AG08396 (cell line): ENCODE measurements around the gene CLASP1.
"Not testable (repeated sequence)": the region's sequence is repeated elsewhere in the genome, so short reads cannot be mapped to it uniquely, and the experiment has no call there.

Experiments used
- DNase-seq: peaks from one replicate; pipeline ENCODE4 v3.0.0; 2012; ENCODE audit warnings: low spot score, mixed read lengths

The CLASP1 gene

DNA sequence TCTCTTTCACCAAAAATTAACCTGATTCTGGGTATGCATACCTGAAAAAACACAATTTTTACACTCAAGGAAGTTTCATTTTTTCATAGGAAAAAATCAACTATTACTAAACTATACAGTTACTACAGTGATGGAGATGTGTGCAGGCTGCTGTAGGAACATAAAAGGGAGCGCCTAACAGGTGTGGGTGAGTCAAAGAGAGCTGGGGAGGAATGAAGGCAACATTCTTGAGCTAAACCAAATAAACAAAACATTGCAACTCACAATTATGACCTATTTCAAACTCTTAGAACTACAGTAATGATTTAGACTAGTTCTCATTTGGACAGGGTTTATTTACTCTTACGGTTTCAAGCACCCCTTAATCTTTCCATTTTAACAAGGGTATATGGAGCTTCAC, 13.4 kb upstream of the CLASP1 start:
- no peak for DNase-seq

DNA sequence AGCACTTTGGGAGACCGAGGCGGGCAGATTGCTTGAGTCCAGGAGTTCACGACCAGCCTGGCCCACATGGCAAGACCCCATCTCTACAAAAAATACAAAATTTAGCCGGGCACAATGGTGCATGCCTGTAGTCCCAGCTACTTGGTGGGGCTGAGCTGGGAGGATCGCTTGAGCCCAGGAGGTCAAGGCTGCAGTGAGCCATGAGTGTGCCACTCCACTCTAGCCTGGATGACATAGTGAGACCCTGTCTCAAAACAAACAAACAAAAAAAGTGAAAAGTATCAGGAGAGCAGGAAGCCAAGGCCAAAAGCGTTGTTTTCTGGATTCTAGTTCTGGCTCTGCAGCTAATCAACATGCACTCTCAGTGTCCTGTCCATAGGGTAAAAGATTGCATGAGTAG, 10.7 kb upstream of the CLASP1 start:
- DNase-seq = no peak

DNA sequence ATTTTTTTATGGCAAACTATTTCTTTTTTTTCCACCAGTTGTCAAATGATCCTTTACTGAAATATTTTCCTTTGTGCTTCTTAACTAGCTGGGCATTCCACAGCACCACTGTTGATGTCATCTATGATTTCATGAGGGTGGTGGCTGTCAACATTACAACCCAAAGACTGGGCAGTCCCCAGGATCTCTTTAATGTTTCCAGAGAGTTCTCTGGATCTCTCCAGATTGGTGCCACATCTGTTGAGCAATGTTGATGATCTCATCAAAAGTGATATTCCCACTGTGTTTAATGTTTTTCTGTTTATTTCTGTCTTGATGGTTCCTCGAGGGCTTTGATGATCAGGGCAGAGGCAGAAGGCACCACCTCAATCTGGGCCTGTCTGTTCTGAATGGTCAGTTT, 9.1 kb upstream of the CLASP1 start:
- not testable (repeated sequence) for DNase-seq

DNA sequence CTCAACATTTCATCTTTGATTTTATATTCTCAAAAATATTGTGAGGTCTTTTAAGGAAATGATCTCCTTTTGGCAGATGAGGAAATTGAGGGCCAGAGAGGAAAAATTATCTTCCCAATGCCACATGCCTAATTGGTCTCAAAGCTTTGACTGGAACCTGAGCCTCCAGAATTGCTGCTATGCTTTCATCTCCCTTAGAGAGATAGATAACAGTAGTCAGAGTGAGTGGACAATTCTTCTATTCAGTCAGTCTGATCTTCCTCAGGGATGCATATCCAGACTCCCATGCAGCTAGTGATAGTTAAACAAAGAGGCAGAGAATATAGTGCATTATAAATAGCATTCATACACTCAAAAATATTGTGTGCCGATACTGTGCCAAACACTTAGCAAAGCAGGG, 3.8 kb upstream of the CLASP1 start:
- no peak for DNase-seq

DNA sequence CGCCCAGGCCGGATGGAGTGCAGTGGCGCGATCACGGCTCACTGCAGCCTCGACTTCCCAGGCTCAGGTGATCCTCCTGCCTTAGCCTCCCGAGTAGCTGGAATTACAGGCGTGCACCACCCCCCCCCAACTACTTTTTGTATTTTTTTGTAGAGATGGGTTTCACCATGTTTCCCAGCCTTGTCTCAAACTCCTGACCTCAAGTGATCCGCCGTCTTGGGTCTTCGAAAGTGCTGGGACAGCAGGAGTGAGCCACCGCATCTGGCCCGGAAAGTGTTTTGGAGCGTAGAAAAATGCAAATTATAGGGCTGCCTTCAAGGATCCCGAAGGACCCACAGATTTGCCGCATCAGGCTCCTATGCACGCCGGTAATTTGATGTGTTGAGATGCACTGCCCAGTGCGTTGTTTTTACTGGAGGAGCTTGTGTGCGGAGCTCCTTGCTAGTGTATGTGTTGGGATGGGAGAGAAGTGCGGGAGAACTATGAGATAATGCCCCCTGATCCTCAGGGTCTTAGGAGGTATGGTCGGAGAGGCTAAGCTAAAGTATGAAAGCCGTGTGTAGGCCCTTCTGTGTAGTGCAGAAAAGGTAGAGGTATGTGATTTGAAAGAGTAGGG, 1.2 kb upstream of the CLASP1 start:
- peak; percentile 26 for DNase-seq

DNA sequence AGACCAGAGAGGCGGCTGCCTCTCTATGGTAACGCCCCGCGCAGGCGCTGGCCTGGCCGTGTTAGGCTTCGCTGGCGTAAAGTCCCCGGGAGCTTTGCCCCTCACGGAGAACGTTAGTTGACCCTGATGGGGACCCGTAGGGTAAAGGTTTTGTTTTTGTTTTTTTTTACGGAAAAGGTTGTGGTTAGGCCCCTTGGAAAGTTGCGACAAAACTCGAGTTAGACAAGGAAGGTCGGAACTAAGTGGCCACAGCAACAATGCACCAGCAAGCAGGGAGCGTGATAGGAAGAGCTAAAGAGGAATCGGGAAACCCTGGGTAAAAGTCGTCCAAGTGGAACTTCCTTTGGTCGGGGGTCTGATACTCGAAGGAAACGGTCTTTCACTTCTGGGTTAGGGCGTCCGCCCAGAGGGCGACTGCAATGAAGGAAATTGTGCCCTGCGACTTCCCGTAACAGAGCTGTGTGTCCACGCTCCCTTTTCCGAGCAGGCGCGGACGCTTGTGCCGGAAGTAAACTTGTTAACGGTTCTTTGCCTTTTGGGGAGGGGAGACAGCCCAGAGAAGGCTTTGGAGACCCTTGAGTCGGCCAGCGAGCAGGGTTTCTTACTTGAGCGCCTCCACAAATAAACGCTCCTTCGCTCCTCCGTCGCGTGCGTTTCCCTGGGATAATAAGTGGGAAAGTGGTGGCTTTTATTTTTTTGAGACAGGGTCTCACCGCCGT, 493 bp upstream of the CLASP1 start:
- DNase-seq = peak; percentile 76

DNA sequence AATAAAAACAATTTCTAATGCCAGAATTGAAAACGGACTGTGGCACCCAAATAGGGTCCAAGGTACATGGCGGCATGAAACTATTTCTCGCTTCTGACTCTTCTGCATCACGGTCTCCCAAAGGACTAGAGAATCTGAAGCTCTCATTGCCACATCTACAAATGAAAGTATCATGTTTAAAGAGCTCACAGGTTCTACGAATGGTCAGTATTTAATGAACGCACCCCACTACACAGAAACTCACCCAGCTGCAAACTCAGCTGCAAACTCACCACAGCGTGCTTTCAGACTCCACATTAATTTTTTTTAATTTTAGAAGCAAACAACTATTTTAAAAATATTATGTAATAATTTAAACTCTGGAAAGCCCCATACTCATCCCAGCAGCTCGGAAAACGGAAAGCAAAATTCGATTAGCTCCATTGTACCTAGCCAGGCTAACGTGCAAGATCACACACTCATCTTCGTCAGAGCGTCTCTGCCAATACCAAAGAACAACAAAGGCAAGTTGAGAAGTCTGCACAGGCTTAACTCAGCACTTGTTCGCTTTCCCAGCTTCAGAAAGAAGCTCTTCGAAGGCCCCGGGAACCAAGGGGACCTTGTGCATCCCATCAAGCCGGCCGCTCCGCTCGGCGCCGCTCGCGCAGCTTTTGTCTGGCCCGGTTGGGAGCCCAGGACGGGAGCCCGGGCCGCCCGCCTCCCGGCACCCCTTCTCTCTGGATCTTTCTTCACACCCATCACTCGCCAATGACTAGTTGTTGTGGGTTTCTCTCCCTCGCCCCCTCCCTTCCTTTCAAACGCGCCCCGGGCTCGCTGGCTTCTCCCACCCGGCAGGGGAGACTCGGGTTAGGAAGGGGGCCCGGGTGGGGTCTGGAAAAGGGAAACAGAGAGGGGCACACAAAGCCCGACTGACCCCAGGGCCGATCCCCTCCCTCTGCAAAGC, 785 bp downstream of the CLASP1 start:
- DNase-seq = peak; percentile 45

DNA sequence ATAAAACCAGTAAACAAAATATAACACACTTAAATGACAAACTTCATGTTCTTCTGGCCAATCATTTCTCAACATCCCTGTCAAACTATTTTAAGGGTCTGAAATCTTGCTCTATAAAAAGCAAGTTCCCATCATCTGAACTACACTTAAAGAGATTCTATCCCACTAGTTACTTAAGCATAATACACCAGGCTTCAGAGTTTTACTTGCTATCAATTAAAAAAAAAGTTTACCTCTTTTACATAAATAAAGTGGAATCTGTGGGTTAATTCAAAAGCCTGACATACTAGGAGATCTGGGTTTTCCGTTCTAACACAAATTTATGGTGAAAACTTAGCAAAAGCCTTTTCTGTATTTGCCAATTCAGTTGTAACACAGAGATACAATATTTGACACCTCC, 1.9 kb downstream of the CLASP1 start:
- no peak for DNase-seq

DNA sequence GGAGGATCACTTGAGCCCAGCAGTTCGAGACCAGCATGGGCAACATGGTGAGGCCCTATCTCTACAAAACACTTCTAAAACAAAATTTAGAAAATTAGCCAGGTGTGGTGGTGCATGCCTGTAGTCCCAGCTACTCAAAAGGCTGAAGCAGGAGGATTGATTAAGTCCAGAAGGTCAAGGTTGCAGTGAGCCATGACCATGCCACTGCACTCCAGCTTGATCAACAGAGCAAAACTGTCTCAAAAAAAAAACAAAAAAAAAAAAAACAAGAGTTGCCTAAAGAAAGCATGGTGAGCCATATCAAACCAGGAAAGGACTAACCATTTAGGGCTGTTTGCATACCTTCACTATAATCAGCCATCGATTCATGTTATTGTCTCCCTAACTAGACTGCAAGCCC, 4.5 kb downstream of the CLASP1 start:
- no peak for DNase-seq

DNA sequence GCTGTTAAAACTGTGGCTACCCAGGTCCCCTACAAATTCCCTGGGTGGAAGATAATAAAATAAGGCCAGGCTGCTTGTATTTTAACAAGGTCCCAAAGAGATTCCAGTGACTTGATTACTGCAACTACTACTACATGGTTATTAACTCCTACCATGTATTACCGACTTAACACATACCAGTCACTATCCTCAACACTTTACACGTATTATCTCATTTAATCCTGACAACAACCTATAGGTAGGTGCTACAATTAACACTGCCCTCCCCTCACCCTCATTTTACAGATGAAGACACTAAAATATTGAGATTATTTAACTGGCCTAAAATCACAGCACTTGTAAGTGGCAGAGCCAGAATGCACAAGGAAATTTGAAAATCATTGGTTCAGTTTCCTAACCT, 5.4 kb downstream of the CLASP1 start:
- no peak for DNase-seq

DNA sequence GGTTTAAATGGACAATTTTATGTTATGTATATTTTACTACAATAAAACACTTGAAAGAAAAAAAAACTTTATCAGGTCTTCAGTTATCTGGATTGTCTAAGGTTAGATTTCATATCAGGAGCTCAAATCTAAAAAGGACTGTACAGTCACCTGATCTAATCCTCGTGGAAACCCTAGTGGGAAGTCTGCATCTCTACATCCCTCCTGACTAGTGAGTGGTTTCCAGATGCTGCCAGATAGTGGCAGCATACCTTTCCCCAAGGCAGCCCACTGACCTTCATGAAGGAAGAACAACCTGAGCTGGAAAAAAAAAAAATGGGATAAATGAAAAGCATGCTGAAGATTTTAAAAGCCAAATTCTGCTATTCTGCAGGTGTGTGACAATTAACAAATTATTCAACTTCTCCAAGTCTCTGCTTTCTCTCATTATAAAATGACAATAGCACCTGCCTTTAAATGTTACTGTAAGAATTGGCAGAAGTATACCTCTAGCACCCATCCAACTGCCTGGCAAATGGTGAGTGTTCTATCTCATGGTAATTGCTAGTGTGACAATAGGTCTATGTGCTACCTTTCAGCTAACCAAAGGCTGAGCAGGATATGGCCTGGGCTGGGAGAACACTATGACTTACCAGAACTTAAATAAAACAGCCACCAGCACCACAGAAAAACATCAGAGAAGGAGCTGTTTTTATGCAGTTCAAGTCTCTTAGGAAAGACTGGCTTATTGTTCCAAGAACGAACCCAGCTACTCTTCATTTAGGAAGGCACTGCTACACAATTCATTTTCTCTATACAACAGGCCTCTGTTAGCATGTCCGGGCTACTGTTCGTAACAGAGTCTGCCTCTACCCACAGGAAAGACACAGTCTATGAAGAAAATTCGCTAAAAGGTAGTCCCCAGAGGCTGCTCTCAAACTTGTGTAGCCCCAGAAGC, 8.6 kb downstream of the CLASP1 start:
- DNase-seq = no peak

DNA sequence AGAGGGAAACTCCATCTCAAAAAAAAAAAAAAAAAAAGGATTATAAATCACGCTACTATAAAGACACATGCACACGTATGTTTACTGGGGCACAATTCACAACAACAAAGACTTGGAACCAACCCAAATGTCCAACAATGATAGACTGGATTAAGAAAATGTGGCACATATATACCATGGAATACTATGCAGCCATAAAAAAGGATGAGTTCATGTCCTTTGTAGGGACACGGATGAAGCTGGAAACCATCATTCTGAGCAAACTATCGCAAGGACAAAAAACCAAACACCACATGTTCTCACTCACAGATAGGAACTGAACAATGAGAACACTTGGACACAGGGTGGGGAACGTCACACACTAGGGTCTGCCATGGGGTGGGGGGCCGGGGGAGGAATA, 9.4 kb downstream of the CLASP1 start:
- not testable (repeated sequence) for DNase-seq

DNA sequence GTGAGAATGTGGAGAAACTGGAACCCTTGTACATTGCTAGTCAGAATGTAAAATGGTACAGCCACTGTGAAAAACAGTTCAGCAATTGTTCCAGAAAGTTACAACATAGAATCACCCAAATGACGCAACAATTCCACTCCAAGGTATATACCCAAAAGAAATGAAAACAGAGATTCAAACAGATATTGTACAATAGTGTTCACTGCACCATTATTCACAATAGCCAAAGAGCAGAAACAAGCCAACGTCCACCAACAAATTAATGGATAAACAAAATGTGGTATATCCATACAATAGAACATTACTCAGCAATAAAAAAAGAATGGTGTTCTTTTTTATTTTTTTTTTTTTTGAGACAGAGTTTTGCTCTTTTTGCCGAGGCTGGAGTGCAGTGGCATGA, 10.9 kb downstream of the CLASP1 start:
- no peak for DNase-seq

DNA sequence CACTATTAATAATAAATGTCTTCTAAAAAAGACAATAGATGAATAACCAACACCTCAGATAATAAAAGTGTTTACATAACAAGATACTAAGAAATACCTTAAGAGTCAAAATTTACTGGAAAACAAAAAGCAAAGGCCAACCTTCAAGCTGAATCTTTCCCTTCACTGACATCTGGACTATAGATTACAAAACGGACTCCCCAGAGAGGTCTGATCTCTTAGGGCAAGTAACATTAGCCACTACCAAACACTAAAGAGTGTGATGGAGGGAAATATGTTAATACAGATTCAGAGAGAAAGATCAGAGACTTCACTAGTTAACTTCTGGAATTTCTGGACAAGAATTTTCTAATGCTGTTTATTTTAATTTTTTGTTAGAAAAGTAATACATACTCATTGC, 13.9 kb downstream of the CLASP1 start:
- no peak for DNase-seq

DNA sequence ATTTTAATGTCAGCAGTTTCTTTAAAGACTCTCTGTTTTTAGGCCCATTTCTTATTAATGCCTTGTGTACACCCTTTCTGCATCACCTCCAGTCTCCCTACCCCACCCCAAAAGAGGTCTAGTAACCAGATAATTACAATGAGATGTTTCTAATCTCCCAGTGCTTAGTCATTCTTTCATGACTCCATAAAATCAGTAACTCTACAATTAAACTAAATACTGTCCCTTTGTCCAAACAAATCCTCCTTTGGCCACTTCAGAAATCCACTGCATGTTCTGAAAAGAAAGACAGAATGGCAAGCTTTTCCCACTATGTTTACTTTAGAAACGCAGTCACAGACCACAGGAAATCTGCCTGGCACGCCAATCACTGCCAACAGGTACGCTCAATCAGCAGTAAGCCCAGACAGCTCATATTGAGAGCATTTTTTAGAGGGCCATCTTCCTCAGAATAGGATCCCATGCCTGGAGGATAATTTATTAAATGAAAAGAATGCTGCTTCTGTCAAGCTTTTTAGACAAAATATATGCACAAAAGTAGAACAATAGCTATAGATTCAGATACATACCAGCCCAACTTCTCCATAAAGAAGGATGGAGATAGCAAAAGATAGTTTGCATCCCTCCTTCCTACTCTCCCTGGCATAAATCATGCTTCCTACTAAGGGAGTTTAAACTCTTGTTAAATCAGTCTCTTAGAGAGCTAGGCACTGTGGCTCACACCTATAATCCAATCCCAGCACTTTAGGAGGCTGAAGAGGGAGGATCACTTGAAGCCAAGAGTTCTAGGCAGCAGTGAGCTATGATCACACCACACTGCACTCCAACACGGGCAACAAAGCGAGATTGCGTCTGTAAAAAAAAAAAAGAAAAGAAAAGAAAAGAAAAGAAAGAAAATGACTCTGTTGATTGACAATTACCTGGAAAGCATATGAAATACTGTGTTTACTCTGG, 14.6 kb downstream of the CLASP1 start:
- peak; percentile 56 for DNase-seq

DNA sequence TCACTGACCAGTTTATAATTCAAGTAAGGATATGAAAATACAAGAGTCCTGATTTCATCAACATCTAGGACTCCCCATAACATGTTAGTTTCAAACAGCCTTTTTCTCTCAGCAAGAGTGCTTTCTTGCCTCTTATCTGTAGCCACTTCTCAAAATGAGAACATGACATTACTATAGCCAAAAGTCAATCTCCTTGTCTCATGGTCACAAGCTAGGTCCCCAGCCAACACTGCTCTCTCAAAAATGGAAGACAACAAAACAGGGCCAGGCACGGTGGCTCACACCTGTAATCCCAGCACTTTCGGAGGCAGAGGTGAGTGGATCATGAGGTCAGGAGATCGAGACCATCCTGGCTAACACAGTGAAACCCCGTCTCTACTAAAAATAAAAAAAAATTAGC, 15.8 kb downstream of the CLASP1 start:
- no peak for DNase-seq

DNA sequence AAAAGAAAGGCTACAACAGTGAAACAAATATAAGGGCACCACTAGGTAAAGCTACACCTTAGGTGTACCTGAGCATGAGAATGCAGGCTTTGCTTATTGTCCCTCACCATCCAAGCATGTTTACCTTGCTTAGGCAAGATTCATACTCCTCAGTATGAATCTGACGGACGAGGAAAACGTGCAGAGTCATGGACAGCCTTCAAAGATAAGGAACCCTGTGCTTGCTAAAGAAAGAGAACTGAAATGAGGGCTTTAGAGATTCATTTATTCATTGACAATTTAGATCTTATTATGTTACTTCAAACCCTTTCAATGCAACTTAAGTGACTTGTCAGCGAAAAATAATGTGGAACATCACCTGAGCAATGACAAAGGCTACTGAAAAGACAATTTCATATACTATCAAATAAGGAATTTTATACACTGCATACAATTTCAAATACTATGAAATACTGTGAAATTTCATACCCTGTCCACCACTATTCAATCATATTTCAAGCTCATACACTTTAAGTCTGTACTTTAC, 21.7 kb downstream of the CLASP1 start:
- DNase-seq = no peak

DNA sequence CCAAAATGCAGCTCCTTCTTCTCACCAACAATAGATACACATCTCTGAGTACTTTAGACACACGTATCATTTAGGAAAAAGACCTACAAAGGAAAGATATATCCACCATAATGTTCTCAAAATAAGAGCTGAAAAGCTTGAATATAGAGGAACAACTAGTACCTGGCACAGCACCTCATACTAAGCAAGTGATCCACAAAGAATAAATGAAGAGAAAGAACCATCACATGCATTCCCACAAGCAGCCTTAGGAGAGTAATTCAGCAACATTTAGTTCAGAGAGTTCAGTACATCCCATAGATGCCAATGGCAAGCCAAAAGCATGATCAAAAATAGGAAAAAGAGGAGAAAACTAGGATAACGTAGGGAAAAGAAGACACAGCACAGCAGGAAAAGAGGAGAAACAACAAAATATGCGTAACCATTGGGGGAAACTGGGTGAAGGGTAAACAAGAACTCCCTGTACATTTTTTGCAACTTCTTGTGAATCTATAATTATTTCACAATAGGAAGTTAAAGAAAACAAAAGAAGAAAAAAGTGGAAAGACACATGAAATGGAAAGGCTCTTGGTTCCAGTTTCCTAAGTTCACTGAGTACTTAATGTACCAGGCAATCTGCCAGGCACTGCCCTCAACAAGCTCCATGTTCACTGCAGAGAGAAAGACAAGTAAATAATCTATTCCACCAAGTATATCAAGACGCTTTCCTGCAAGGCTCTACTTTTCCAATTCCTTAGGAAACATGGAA, 22.3 kb downstream of the CLASP1 start:
- no peak for DNase-seq

DNA sequence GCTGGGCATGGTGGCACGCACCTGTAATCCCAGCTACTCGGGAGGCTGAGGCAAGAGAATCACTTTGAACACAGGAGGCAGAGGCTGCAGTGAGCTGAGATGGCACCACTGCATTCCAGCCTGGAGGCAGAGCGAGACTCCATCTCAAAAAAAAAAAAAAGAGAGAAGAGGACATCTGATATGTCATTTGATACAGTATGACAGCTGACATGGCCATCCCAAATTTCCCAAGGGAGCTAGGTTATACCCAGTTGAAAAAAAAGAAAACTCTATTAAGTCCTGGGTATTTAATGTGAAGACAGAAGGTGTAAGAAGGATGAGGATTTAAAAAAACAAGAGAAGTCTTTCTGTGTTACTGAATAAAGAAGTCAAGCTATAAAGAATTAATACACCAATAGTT, 23.3 kb downstream of the CLASP1 start:
- no peak for DNase-seq
